GM21528 (cell line): ENCODE measurements around the gene C6orf89.
"Not testable (repeated sequence)": the region's sequence is repeated elsewhere in the genome, so short reads cannot be mapped to it uniquely, and the experiment has no call there.

Experiments used
- ATAC-seq: cut with Tn5 transposase; IDR thresholded peaks from one replicate; pipeline ENCODE4 v1.9.1; 2021; ENCODE audit warnings: mild to moderate bottlenecking, moderate library complexity; ENCODE audit not compliant: unreplicated experiment, low FRiP score

Gene C6orf89

GRCh38 chr6:36942329-36942728 is 56.6 kb downstream of the C6orf89 start:
- ATAC-seq: not testable (repeated sequence)

GRCh38 chr6:36944650-36945049 is 58.9 kb downstream of the C6orf89 start:
- ATAC-seq: no peak

- no peak for ATAC-seq
Observed at GRCh38 chr6:36945301-36945700, 59.5 kb downstream of the C6orf89 start.

GRCh38 chr6:36946526-36946925 is 60.8 kb downstream of the C6orf89 start:
- ATAC-seq: no peak

GRCh38 chr6:36947570-36948351 is 62.0 kb downstream of the C6orf89 start:
- no peak for ATAC-seq

GRCh38 chr6:36949076-36949475 is 63.3 kb downstream of the C6orf89 start:
- not testable (repeated sequence) for ATAC-seq

- no peak for ATAC-seq
Observed at GRCh38 chr6:36949636-36950035, 63.9 kb downstream of the C6orf89 start.

- no peak for ATAC-seq
Observed at GRCh38 chr6:36953931-36954261, 68.1 kb downstream of the C6orf89 start.

GRCh38 chr6:36954262-36954931 is 68.6 kb downstream of the C6orf89 start, which contains the start of gene PI16:
TSS of gene PI16 (plus strand) at chr6:36954738. CDS start at chr6:36954761, 23 bp downstream.
- no peak for ATAC-seq

GRCh38 chr6:36955136-36955535 is 69.4 kb downstream of the C6orf89 start:
- ATAC-seq: no peak

GRCh38 chr6:36955671-36956445 is 70.1 kb downstream of the C6orf89 start:
- no peak for ATAC-seq

GRCh38 chr6:36956446-36956820 is 70.7 kb downstream of the C6orf89 start:
- ATAC-seq: no peak

- ATAC-seq: no peak
Observed at GRCh38 chr6:36957773-36958271, 72.1 kb downstream of the C6orf89 start.

GRCh38 chr6:36958775-36959554 is 73.2 kb downstream of the C6orf89 start:
- ATAC-seq: no peak

GRCh38 chr6:36959555-36960250 is 74.0 kb downstream of the C6orf89 start:
- ATAC-seq: no peak

GRCh38 chr6:36961441-36962435 is 76.0 kb downstream of the C6orf89 start:
- ATAC-seq: no peak

- ATAC-seq: no peak
Observed at GRCh38 chr6:36962874-36963273, 77.1 kb downstream of the C6orf89 start.

- ATAC-seq: peak; percentile 64
Observed at GRCh38 chr6:36963451-36964290, 77.9 kb downstream of the C6orf89 start.
